Measurements from ENCODE around the gene AP3B1.
"Not testable (repeated sequence)": the region's sequence is repeated elsewhere in the genome, so short reads cannot be mapped to it uniquely, and the experiment has no call there.

The AP3B1 gene

GRCh38 chr5:78243091-78243490 is 51.4 kb downstream of the AP3B1 start:
- no peak for DNase-seq

GRCh38 chr5:78242001-78242400 is 52.5 kb downstream of the AP3B1 start:
- DNase-seq, result no peak

DNA sequence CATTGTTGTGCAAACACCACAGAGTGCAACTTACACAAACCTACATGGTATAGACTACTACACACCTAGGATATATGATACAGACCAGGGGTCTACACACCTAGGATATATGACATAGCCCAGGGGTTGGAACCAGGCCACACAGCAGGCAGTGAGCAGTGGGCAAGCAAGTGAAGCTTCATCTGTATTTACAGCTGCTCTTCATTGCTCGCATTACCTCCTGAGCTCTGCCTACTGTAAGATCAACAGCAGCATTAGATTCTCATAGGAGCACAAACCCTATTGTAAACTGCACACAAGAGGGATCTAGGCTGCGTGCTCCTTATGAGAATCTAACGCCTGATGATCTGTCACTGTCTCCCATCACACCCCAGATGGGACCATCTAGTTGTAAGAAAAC is 56.6 kb downstream of the AP3B1 start:
- no peak for DNase-seq

DNA sequence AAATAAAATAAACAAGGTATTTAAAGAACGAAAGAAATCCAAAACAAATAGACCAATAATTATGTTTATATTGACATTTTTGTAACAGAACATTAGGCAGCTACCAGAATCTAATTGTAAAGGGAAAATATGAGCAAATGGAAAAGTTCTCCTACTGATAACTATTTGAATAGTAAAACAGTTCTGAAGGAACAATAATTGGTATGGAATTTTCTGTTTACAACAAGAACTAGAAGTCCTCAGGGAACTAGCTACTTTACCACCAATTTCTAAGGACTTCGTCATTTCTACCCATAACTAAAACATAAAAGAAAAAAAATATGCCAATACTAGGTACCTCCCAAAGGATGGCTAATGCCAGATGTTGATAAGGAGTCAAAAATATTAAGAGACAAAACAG is 58.5 kb downstream of the AP3B1 start:
- DNase-seq, result no peak

DNA sequence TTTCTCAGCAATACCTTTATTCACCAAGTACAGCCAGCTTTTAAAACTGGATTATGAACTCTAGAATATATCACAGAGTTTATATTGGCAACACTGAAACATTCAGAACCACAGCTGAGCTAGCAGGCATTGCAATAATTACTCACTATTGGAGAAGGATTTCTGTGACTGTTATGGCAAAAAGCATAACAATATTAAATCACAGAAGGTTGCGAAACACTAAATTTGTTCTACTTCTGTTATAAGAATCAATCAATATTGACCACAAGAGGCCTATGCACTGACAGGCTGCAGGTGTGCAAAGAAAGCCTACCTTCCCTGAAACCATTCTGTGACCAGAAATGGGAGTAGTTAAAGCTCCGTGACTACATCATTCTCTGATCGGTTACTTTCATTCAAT is 59.2 kb downstream of the AP3B1 start:
- no peak for DNase-seq

DNA sequence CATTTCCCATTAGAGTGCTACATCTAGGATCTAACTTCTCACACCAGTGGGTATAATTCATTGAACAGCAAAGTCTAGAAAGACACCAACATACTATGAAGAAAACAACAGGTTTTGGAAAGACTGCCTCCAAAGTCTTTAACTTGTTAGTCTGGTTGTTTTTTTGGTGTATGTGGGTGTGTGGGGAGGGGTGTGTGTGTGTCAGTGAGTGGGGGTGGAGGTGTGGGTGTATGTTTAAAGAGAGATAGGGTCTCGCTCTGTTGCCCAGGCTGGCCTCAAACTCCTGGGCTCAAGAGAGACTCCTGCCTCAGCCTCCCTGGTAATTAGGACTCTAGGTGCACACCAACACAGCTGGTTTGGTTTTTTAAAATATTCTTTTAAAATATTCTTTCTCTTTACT is 59.7 kb downstream of the AP3B1 start:
- DNase-seq, result no peak

DNA sequence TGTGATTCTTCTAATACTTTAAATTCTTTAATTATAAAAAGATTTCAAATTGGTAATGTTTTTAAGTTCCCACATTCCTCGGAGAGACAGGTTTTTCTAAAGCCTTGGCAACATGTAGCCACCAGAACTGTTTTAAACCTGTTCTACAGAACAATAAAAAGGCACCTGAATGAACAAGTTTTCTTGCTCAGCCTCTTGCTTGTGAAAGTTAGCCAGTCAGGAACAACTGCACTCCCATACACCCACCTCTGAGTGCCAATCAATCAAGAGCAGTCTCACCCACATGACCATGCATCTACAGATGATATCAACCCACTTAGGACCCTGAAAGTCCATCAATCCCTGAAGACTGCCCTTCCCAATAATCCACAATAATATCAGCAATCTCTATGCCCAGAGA is 62.3 kb downstream of the AP3B1 start:
- no peak for DNase-seq

GRCh38 chr5:78224358-78224757 is 70.1 kb downstream of the AP3B1 start:
- no peak for DNase-seq

DNA sequence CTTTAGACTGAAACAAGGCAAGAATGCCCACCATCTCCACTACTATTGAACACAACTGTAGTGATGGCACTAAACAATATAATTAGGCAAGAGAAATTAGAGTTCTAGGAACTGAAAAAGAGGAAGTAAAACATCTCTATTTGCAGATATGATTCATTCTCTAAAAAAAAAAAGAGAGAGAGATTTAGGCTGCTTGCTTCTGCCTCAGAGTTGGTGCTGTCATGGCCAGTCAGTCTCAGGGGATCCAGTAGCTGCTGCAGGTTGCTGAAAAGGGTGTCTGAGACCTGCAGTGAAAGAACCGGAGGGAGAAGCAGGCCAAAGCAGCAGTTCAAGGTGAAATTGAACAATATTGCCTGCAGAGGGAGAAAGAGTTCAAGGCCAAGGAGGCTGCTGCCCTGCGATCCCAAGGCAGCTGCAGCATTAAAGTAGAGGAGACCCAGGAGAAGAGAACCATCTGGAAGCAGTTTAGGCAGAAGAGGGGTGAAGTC is 72.5 kb downstream of the AP3B1 start:
- no peak for DNase-seq

DNA sequence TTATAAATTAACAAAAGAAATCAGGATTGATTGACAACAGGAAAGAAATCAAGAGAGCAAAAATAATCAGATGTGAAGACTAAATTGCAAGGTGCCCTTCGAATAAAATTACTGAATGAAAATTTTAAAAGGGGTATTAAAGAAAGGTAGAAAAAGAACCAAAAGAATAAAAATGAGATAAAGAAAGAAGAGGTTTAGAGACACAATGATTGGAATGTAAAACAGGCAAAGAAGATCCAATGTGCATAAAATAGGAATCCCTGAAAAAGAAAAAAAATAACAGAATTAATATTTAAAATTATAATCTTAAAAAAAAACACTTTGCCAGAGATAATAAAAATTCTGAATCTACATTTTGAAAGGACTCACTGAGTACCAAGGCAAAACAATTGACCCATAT is 73.0 kb downstream of the AP3B1 start:
- DNase-seq, result no peak

DNA sequence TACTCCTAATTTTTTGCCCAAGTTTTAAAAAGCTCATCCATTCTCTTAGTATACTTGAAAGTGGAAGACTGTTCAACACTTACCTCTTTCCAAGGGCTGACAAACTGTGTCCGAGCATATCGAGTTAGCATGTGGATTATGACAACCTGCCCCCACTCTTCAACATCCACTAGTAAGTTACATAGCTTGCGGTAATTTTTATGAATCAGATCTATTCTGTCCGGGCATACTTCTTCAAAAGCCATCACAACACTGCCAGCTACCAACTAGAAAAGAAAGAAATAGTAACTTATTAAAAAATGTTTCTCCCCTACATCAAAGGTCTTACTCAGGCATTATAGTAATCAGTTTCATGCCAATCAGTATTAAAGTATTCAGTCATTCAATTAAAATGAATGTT is 78.5 kb downstream of the AP3B1 start:
- DNase-seq, result no peak

DNA sequence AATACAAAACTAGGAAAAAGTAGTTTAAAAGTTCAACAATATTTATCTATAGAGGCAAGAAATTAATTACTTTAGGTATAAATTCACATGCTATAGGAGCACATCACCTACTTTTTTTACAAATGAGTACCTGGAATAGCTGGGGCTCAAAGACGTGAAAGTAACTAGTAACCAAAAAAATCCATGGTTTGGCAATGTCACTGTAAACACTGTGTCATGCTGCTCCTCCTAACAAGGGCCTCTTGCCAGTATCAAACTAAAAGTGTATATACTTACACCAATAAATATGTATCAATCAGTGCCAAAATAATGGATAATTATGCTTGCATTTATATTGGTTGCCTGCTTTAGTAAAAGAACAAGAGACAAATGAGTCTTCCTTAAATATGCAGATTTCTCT is 78.9 kb downstream of the AP3B1 start:
- DNase-seq, result no peak

DNA sequence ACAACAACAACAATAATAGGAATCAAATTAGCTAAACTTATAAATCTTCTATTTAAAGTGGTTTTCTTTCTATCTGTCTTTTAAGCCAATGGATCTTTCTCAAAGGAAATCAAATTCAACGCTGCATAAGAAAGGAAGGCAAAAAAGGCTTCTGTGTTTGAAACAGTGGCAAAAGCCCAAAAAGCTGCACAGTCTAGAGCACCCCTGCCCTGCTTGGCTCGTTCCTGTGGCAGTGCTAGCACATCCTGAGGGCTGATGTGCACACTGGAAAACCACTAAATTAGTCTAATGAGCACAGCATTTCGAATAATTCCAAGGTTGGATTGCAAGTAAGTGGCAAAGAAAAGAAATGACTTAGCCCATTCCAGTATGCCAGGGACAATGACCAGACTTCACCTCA is 80.7 kb downstream of the AP3B1 start:
- no peak for DNase-seq

GRCh38 chr5:78211052-78211451 is 83.4 kb downstream of the AP3B1 start:
- DNase-seq, result no peak

DNA sequence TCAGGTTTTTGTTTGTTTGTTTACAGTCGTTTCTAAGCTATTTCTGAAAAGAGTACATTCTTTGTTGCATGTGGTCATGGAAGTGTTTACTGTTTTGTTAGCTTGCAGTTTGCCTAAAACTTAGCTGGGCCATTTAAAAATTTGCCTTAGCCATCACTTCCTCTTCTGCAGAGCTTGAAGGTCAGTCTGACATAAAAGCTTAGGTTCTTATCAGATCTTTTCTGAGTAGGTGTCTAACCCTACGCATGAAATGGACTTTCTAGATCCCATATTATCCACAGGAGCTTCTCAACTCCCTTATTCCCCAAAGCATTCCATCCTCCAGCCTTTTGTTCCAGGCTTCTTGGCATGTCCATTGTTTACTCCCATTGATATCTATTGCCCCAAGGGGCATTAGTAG is 90.3 kb downstream of the AP3B1 start:
- DNase-seq, result no peak

DNA sequence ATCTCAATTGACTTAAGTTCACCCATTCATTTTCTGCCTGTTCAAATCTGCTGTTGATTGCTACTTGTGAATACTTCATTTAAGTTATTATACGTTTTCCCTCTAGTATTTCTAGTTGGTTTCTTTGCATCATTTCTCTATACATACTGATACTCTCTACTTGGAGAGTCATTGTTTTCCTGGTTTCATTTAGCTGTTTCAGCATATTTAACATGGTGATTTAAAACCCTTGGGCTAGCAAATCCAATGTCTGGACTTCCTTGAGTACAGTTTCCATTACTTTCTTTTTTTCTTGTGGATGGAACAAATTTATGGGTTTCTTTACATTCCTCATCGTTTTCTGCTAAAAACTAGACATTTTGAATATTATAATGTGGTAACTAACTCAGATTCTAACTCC is 90.7 kb downstream of the AP3B1 start:
- DNase-seq, result no peak

- DNase-seq, result no peak
Observed at GRCh38 chr5:78190402-78190801, 104.1 kb downstream of the AP3B1 start.

- not testable (repeated sequence) for DNase-seq
Observed at GRCh38 chr5:78188681-78189080, 105.8 kb downstream of the AP3B1 start.

DNA sequence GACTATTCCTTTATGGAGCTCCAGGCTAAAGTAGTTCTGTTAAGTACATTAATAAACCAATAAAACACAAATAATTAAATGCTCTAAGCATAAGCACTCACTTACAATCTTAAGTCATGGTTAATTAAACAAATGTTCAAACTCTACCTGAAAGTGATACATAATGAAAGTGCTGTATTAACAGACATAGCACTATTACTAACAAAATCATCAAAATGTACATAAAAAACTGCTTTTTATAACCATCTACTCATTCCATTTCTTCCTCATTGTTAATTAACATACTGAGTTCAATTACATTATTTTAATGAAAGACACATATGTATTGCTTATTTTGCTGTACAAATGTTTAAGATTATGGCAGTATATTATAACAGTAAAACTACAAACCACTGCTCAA is 107.3 kb downstream of the AP3B1 start:
- DNase-seq, result no peak

DNA sequence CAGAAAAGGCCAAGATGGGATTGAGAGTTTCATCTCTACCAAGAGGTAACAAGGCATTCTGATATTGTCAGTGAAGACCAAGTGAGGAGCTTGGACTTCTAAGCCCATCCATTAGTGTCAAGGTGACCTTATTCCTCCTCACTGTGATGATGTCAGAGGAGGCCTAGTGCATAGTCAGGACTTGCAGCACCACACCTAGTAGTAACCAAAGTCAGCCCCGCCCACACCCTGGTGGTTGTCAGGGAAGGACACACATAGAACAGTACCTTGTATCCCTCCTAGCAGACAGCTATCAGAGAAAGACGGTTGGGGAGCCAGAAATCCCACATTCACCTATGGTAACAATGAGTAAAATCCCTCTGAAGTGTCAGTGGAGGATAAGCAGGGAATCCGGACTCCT is 111.7 kb downstream of the AP3B1 start:
- DNase-seq, result peak; percentile 12 to 23

- DNase-seq, result no peak
Observed at GRCh38 chr5:78178356-78178755, 116.1 kb downstream of the AP3B1 start.

DNA sequence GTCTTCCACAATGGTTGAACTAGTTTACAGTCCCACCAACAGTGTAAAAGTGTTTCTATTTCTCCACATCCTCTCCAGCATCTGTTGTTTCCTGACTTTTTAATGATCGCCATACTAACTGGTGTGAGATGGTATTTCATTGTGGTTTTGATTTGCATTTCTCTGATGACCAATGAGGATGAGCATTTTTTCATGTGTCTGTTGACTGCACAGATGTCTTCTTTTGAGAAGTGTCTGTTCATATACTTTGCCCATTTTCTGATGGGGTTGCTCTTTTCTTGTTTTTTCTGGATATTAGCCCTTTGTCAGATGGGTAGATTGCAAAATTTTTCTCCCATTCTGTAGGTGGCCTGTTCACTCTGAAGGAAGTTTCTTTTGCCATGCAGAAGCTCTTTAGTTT is 124.2 kb downstream of the AP3B1 start:
- not testable (repeated sequence) for DNase-seq

DNA sequence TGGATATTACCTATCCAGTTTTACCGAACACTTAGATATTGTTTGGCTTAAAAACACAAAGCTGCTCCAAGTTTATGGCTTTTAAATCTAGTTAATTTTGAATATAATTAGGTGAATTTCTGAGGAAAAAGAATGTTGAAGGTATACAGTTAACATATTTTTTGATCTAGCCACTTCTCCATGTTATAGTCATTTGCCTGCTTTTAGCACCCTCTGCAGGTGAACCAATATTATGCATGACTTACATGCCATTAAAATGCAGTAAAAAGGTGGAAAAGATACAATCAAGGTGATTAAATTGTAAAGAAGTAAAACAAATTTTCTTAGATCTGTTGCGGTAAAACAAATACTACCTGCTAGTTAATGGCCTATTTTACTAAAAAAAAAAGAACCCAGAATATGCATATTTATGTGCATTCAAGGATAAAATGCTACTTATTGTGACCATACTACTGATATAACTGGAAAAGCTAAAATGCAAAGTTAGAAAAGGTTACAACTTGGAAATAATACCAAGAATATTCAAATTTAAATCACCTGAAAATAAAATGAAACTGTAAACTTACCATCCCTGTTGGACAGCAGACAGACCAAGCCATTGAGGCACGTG is 132.1 kb downstream of the AP3B1 start:
- DNase-seq, result no peak

DNA sequence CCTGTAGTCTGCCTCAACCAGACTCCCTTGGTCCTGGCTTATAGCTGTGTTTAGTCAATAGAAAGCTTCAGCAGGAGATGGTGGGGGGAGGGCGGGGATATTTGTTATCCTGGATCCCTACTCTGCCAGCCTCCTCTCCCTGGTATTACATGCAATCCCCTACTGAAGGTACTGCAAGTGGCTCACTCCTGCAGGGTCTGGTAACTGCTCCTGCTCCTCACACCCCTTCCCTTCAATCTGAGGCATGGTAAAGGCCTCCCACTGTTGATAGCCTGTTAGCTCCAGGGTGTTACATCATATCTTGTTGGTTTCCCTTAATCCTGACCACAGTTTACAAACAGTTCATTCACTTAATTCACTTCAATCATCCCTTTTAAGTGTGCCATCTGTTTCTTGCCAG is 137.5 kb downstream of the AP3B1 start:
- no peak for DNase-seq

DNA sequence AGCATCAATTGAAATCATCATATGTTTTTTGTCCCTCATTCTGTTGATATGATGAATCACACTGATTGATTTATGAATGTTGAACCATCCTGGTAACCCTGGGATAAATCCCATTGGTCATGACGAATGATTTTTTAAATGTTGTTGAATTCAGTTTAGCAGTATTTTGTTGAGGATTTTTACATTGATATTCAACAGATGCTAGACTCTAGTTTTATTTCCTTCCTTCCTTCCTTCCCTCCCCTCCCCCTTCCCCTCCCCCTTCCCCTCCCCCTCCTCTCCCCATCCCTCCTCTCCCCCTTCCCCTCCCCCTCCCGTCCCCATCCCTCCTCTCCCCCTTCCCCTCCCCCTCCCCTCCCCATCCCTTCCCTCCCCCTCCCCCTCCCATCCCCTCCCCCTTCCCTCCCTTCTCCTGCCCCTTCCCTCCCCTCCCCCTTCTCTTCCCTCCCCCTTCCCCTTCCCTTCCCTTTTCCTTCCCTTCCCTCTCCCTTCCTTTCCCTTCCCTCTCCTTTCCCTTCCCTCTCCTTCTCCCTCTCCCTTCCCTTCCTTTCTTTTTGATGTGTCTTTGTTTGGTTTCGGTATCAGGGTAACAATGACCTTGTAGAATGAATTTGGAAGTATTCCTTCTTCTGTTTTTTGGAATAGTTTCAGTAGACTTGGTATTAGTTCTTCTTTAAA is 142.8 kb downstream of the AP3B1 start:
- no peak for DNase-seq

Data from activated CD4-positive, alpha-beta T cell treated with anti-CD3 and anti-CD28 coated beads, Interleukin-2, amount 50 U/mL, for 48 hours (primary cell).